ENCODE measurements around the gene ANO10.

DNA sequence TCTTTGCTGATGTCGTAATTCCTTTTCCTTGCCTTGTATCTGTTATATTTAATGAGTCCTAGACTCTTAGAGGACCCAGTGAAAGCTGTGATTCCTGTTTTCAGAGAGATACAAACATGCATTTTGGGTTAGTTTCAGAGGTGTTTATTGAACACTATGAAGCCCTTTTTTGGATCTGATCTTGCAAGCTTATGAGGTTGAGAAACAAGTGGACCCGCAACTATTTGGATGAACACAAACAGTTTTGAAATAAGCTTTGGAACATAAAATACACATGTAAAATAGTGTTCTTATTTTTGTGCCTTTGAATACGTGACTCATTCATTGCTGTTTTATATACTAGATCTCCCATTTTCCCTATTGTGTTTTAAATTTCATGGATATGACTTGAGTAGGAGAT, 302.0 kb downstream of the ANO10 start:
- TF ChIP-seq POLR2AphosphoS5 (IDR thresholded peaks at IDR 0.05), result no peak
- TF ChIP-seq, protein P1, sequence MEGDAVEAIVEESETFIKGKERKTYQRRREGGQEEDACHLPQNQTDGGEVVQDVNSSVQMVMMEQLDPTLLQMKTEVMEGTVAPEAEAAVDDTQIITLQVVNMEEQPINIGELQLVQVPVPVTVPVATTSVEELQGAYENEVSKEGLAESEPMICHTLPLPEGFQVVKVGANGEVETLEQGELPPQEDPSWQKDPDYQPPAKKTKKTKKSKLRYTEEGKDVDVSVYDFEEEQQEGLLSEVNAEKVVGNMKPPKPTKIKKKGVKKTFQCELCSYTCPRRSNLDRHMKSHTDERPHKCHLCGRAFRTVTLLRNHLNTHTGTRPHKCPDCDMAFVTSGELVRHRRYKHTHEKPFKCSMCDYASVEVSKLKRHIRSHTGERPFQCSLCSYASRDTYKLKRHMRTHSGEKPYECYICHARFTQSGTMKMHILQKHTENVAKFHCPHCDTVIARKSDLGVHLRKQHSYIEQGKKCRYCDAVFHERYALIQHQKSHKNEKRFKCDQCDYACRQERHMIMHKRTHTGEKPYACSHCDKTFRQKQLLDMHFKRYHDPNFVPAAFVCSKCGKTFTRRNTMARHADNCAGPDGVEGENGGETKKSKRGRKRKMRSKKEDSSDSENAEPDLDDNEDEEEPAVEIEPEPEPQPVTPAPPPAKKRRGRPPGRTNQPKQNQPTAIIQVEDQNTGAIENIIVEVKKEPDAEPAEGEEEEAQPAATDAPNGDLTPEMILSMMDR (IDR thresholded peaks at IDR 0.05), result no peak

Measured in suprapubic skin (tissue), 3 donors.